ENCODE results near the gene TMSB4X. TPM values are rescaled to one million over a fixed set of nuclear protein-coding genes. Genes with fewer than 3 reads are reported as not detected.

Gene TMSB4X
- total and polyA plus RNA-seq, 8 donors, result 460 to 2,276 (median 1,009) TPM

DNA sequence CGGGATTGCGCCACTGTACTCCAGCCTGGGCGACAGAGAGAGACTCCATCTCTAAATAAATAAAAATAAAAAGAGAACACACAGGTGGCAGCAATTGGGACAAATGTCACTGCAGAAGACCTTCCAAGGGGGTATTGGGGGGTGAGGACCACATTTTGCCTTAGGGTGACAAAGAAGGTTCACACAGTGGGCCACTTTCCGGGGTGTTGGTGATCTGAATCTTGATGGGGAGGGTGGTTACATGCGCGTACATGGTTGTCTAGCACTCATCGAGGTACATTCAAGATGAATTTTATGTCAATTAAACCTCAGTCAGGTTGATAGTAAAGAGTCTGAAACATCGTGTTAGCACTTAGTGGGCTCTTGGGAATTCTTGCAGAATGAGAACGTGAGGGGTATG lies 20.5 kb upstream of the TMSB4X start:
- no peak for FAIRE-seq
- peaks cover 0 to 11% (median 0%) of the 10 kb centered on the region in 3 donors for H3K4me1 ChIP-seq
- no peaks in the 10 kb centered on the region for H3K9me3 ChIP-seq
- H3K36me3 ChIP-seq, result no peaks in the 10 kb centered on the region
- TF ChIP-seq, protein P1, sequence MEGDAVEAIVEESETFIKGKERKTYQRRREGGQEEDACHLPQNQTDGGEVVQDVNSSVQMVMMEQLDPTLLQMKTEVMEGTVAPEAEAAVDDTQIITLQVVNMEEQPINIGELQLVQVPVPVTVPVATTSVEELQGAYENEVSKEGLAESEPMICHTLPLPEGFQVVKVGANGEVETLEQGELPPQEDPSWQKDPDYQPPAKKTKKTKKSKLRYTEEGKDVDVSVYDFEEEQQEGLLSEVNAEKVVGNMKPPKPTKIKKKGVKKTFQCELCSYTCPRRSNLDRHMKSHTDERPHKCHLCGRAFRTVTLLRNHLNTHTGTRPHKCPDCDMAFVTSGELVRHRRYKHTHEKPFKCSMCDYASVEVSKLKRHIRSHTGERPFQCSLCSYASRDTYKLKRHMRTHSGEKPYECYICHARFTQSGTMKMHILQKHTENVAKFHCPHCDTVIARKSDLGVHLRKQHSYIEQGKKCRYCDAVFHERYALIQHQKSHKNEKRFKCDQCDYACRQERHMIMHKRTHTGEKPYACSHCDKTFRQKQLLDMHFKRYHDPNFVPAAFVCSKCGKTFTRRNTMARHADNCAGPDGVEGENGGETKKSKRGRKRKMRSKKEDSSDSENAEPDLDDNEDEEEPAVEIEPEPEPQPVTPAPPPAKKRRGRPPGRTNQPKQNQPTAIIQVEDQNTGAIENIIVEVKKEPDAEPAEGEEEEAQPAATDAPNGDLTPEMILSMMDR (IDR thresholded peaks at IDR 0.05), result no peak
- 88 to 93% methylated on average over 9 of the region's 9 CpGs for whole genome bisulfite sequencing, 2 donors
- no peak overlapping the region for H3K27ac ChIP-seq
- no peak overlapping the region for H3K4me3 ChIP-seq
- no peak for DNase-seq
- H3K27me3 ChIP-seq, result no peaks in the 10 kb centered on the region
- ATAC-seq, result no peak
- intact Hi-C loops (cut with DNase I), result loop anchor here in 2 of 3 donors (10.0 kb wide), 2 partner anchors 530 to 540 kb away; no protein-coding TSS in a partner anchor

DNA sequence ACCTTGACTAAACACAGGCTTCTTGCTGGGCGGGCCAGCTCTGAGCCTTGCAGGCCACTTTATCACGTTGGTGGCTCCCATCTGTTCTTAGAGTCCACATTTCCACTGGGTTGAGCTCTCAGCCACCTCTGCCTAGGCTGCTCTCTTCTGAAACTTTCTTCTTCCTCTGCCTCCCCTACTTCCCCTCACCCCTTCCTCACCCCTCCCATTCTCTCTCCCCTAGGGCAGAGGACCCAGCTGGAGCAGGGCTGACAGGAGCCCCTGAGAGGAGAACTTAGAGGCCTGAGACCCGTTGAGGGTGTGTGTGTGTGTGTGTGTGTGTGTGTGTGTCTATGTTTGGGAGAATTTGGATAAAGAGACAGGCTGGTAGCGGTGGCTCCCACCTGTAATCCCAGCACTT lies 19.9 kb upstream of the TMSB4X start:
- Histone ChIP-seq H3K27ac (no peak overlapping the region), H3K36me3 (no peaks in the 10 kb centered on the region), H3K9me3 (no peaks in the 10 kb centered on the region), H3K4me3 (no peak overlapping the region), H3K27me3 (no peaks in the 10 kb centered on the region), H3K4me1 (peaks cover 0 to 8% (median 0%) of the 10 kb centered on the region in 3 donors)
- DNase-seq (no peak), FAIRE-seq (no peak), ATAC-seq (no peak)
- intact Hi-C loops (cut with DNase I), result loop anchor here in 2 of 3 donors (10.0 kb wide), 2 partner anchors 530 to 540 kb away; no protein-coding TSS in a partner anchor
- TF ChIP-seq, protein P1 (IDR thresholded peaks at IDR 0.05), result no peak
- WGBS, 2 donors, result 77 to 83% methylated on average over 4 of the region's 4 CpGs

DNA sequence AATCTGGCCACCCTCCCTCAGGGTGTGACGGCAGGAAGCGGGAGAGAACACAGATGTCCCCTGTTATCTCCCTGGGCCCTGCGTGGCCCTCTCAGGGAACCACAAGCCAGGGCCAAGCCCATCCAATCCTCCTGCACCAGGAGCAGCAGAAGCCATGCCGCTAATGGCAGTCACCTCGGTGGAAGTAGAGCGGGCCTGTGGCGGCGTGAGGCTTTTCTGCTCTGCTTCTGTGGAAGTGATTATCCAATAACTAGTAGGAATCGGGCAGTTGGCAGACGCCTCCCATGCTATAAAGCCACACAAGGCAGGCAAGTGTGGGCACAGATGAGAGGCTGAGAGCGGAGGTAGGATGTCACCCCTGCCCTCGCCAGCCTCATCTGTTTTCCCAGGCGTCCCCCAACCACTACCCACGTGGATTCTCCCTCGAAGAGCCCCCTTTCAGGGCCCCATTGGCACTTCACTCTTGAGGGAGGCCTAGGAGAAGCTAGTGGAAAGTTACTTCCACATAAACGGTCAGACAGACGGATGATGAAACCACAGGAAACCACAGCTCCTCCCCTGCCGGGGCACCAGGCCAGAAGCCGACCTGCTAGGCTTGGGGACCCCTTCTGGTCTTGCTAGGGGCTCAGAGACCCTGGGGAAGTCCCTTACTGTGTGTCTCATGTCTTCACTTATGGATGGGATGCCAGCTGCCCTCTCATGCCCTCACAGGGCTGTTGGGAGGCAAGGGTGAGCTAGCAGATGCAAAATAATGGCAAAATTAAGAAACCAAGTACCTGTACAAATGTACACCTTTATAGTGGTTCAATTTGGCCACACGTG lies 18.8 kb upstream of the TMSB4X start:
- Histone ChIP-seq H3K27ac (peak overlapping the region in 2 of 4 donors; percentile 43 to 69), H3K36me3 (no peaks in the 10 kb centered on the region), H3K9me3 (no peaks in the 10 kb centered on the region), H3K4me1 (peaks cover 0 to 8% (median 0%) of the 10 kb centered on the region in 3 donors), H3K4me3 (no peak overlapping the region), H3K27me3 (no peaks in the 10 kb centered on the region)
- FAIRE-seq, result no peak
- peak in 2 of 6 donors; percentile 59 to 62 for DNase-seq
- intact Hi-C loops (cut with DNase I), result loop anchor here in 2 of 3 donors (10.0 kb wide), 2 partner anchors 529 to 539 kb away; no protein-coding TSS in a partner anchor
- TF ChIP-seq, protein P1 (IDR thresholded peaks at IDR 0.05), result no peak
- ATAC-seq, result peak in 3 of 4 donors; percentile 57 to 82 (median 77)
- WGBS, 2 donors, result 68 to 72% methylated on average over 20 of the region's 20 CpGs

DNA sequence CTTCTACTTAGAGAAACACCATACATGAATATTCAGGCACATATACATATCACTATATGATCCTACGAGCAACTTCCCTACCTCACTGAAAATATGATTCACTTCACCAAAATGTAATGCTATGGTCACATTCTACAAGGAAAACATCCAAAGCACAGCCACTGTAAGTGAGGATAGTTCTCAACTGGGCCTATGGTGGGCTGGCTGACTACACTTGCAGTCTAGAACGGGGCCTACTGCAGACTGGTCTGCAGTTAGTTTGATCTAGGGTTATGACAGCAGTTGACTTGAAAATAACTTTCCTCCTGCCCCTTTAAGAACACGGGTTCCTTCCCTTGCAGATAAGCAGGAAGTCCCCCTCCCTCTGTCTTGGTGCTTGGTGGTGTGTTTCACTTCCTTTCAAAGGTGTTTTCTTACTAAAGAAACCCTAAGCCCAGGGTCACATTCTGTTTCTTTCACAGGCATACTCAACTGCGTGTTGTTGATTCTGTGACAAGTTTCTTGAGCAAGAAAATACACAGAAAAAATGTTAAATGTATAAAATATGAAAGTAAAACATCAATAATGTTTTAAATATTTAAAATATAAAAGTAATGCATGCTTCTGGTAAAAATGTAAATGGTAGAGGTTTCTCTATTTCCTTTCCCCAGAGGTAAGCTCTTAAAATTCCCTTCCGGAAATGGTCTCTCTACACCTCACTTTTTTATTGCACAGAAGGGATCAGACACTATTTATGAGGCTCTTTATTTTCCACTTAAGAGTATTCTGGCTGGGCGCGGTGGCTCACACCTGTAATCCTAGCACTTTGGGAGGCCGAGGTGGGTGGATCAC lies 18.0 kb upstream of the TMSB4X start:
- ATAC-seq, result peak in 3 of 4 donors; percentile 66 to 80 (median 68)
- intact Hi-C loops (cut with DNase I), result loop anchor here in 2 of 3 donors (10.0 kb wide), 2 partner anchors 528 to 538 kb away; no protein-coding TSS in a partner anchor
- H3K4me3 ChIP-seq, result no peak overlapping the region
- H3K27me3 ChIP-seq, result no peaks in the 10 kb centered on the region
- no peak for DNase-seq
- peaks cover 0 to 8% (median 0%) of the 10 kb centered on the region in 3 donors for H3K4me1 ChIP-seq
- H3K36me3 ChIP-seq, result no peaks in the 10 kb centered on the region
- peak overlapping the region in 2 of 4 donors; percentile 43 to 69 for H3K27ac ChIP-seq
- TF ChIP-seq, protein P1 (IDR thresholded peaks at IDR 0.05), result no peak
- no peaks in the 10 kb centered on the region for H3K9me3 ChIP-seq
- 68 to 74% methylated on average over 8 of the region's 8 CpGs for WGBS, 2 donors
- peak; percentile 90 for FAIRE-seq

All from pancreas (tissue), 10 donors.